GM18499 (cell line): ENCODE measurements around the gene LRRC38.
"Not testable (repeated sequence)": the region's sequence is repeated elsewhere in the genome, so short reads cannot be mapped to it uniquely, and the experiment has no call there.

Source experiments
- ATAC-seq: cut with Tn5 transposase; IDR thresholded peaks from one replicate; pipeline ENCODE4 v1.9.1; 2021; ENCODE audit warnings: moderate number of reproducible peaks; ENCODE audit not compliant: insufficient read depth, unreplicated experiment

The LRRC38 gene

GRCh38 chr1:13513895-13514546, at the start of gene LRRC38:
Gene LRRC38, minus strand, starts transcription at chr1:13514003. Its CDS starts 410 bp downstream, at chr1:13513593.
- ATAC-seq, result no peak

- ATAC-seq, result not testable (repeated sequence)
These were observed 49.2 kb upstream of the LRRC38 start for GRCh38 chr1:13562981-13563380.

- no peak for ATAC-seq
These were observed 46.7 kb upstream of the LRRC38 start for GRCh38 chr1:13560541-13560940.

- no peak for ATAC-seq
These were observed 42.5 kb upstream of the LRRC38 start for GRCh38 chr1:13556224-13556764.

GRCh38 chr1:13554798-13555197, 41.0 kb upstream of the LRRC38 start:
- ATAC-seq, result no peak

GRCh38 chr1:13550663-13551062, 36.9 kb upstream of the LRRC38 start:
- no peak for ATAC-seq

- ATAC-seq, result no peak
These were observed 35.7 kb upstream of the LRRC38 start for GRCh38 chr1:13549521-13549920.

GRCh38 chr1:13549021-13549420, 35.2 kb upstream of the LRRC38 start:
- ATAC-seq, result no peak

- no peak for ATAC-seq
These were observed 34.5 kb upstream of the LRRC38 start for GRCh38 chr1:13548281-13548680.

- no peak for ATAC-seq
These were observed 33.0 kb upstream of the LRRC38 start for GRCh38 chr1:13546791-13547190.

- ATAC-seq, result no peak
These were observed 30.4 kb upstream of the LRRC38 start for GRCh38 chr1:13544221-13544556.

- ATAC-seq, result no peak
These were observed 29.8 kb upstream of the LRRC38 start for GRCh38 chr1:13543451-13544220.

- no peak for ATAC-seq
These were observed 27.8 kb upstream of the LRRC38 start for GRCh38 chr1:13541435-13542215.

GRCh38 chr1:13540866-13541265, 27.1 kb upstream of the LRRC38 start:
- no peak for ATAC-seq

- no peak for ATAC-seq
These were observed 25.9 kb upstream of the LRRC38 start for GRCh38 chr1:13539683-13540082.

- no peak for ATAC-seq
These were observed 25.0 kb upstream of the LRRC38 start for GRCh38 chr1:13538832-13539231.

GRCh38 chr1:13536571-13536970, 22.8 kb upstream of the LRRC38 start:
- no peak for ATAC-seq

- no peak for ATAC-seq
These were observed 21.4 kb upstream of the LRRC38 start for GRCh38 chr1:13535227-13535626.

- ATAC-seq, result no peak
These were observed 14.5 kb upstream of the LRRC38 start for GRCh38 chr1:13528320-13528719.

- no peak for ATAC-seq
These were observed 10.1 kb upstream of the LRRC38 start for GRCh38 chr1:13523780-13524477.
